ENCODE results near the gene FHIT. TPM values are rescaled to one million over a fixed set of nuclear protein-coding genes. Genes with fewer than 3 reads are reported as not detected.

FHIT gene
- total and polyA plus RNA-seq, 10 of the 15 experiments (the other 5 are each of a cell fraction or from before 2014, with no cell fraction given), result 4.2 to 14.9 (median 9.4) TPM

- peak; percentile 54 to 62; a peak in 3 of 4 replicates for TF ChIP-seq BHLHE40 (IDR thresholded peaks at IDR 0.05; ENCODE audit: borderline replicate concordance in 1 of 2, low read depth in 2 of 2, low read length in 1 of 2)
- no peak for TF ChIP-seq ESRRA (IDR thresholded peaks at IDR 0.05; ENCODE audit: low read length)
- TF ChIP-seq MEF2B (IDR thresholded peaks at IDR 0.05; ENCODE audit: partially characterized antibody, poor library complexity, severe bottlenecking), result no peak
- TF ChIP-seq TCF12 (IDR thresholded peaks at IDR 0.05; ENCODE audit: low read depth, low read length), result no peak
- TF ChIP-seq ZNF274 (IDR thresholded peaks at IDR 0.05; ENCODE audit: insufficient read depth, insufficient read length), result no peak
- TF ChIP-seq E2F4 (IDR thresholded peaks at IDR 0.05; ENCODE audit: low read depth, low read length), result no peak
- TF ChIP-seq IRF3 (IDR thresholded peaks at IDR 0.05), result no peak
- TF ChIP-seq RCOR1 (conservative IDR thresholded peaks at IDR 0.05; ENCODE audit: low read depth, low read length), result no peak
- no peak; the same call in 1 of the 2 replicates for TF ChIP-seq TCF7 (IDR thresholded peaks at IDR 0.05; ENCODE audit: borderline replicate concordance)
- TF ChIP-seq MAX (IDR thresholded peaks at IDR 0.05; ENCODE audit: low read depth, low read length), result no peak
- TF ChIP-seq HDAC2 (IDR thresholded peaks at IDR 0.05), result no peak
- TF ChIP-seq NBN (IDR thresholded peaks at IDR 0.05), result no peak
- no peak for TF ChIP-seq ZBTB4 (CRISPR knock-in tag; IDR thresholded peaks at IDR 0.05)
- no peak for TF ChIP-seq NRF1 (conservative IDR thresholded peaks at IDR 0.05; ENCODE audit: low read depth, low read length)
- TF ChIP-seq NR2F1 (conservative IDR thresholded peaks at IDR 0.05), result no peak
- no peak for TF ChIP-seq FOS (IDR thresholded peaks at IDR 0.05; ENCODE audit: borderline replicate concordance, extremely low read depth, insufficient read length)
- peak; percentile 71 to 84 for TF ChIP-seq IKZF2 (IDR thresholded peaks at IDR 0.05)
- no peak for TF ChIP-seq FOXK2 (IDR thresholded peaks at IDR 0.05)
- no peak for TF ChIP-seq NKRF (conservative IDR thresholded peaks at IDR 0.05)
- no peak for TF ChIP-seq POLR2AphosphoS2 (IDR thresholded peaks at IDR 0.05; ENCODE audit: low read depth, low read length)
- no peak for TF ChIP-seq RELA (IDR thresholded peaks at IDR 0.05; ENCODE audit: borderline replicate concordance, partially characterized antibody)
- 0 out of 2 replicates have a peak, but pooled peaks have one; percentile 23 for TF ChIP-seq TCF3 (IDR thresholded peaks at IDR 0.05; ENCODE audit: borderline replicate concordance, insufficient read depth, low read depth, low read length)
- TF ChIP-seq ZNF217 (IDR thresholded peaks at IDR 0.05), result no peak
- TF ChIP-seq SPI1 (IDR thresholded peaks at IDR 0.05; ENCODE audit: borderline replicate concordance, insufficient read depth, low read depth, low read length), result no peak
- TF ChIP-seq GABPA (IDR thresholded peaks at IDR 0.05; ENCODE audit: low read depth), result 0 out of 2 replicates have a peak, but pooled peaks have one; percentile 14
- peak; percentile 45; the same call in 1 of the 2 replicates for TF ChIP-seq RAD51 (IDR thresholded peaks at IDR 0.05)
Observed at GRCh38 chr3:61181874-61182273, 69.4 kb downstream of the FHIT start (continued).
